CD1c-positive myeloid dendritic cell (primary cell): Measurements from ENCODE around the gene CST6.
"Not testable (repeated sequence)": the region's sequence is repeated elsewhere in the genome, so short reads cannot be mapped to it uniquely, and the experiment has no call there.

ENCODE experiments used
- DNase-seq: peaks from one replicate; pipeline ENCODE4 v3.0.0-alpha.2; 2016; ENCODE audit errors: extremely low spot score

The CST6 gene

DNA sequence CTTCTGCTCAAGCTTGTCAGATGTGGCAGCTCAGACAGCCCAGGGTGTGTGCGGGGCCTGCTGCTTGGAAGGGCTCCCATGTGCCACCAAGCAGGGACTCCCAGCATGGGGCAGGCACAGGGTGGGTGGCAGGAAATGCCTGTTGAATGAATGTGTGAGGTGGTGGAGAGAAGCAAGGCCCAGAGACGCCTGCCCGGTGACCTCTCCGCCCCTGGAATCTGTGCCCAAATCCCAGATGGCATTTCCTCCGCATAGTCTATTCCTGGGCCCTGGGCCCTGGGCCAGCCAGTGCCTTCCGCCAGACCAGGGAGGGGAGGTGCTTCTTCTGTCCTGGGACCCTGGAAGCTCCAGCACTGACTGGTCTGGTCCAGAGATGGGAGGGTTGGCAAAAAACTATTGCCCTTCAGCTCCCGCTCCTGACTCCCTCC is 3.7 kb downstream of the CST6 start:
- no peak for DNase-seq

DNA sequence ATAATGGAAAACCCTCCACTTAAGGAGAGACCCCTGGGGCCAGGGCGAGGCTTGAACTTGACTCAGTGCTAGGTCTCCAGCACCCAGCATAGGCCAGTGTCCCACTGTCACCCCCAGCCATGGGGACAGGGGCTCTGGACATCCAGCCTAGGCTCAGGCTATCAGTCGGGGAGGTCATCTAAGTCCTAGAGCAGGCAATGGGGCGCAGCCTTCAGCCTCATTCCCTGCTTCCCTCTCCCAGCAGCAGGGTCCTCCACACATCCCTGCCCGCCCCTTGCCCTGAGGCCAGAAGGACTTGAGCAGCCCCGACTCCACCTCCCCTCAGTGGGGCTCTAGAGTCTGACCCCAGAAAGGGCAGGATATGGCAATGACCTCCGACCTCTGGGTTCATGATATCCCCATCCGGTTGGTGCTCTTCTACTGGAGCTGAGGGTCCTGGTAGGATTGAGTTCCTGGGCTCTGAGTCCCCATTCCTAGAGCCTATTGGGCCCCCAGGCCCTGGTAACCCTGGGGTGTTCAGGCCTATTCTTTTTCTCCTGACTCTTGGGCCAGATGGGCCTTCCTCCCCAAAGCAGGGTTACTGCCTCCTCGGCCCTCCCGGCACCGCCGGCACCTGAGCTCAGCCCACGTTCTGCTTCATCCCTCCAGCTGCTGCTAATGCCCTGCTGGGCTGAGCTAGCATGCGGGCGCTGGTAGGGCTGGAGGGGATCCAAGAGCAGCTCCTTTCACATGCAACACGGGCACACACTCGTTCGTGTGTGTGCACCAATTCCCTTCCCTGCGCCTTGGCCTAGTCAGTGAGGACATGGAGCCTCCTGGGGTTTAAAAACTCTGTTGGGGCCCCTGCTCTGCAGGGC is 4.4 kb downstream of the CST6 start:
- no peak for DNase-seq

DNA sequence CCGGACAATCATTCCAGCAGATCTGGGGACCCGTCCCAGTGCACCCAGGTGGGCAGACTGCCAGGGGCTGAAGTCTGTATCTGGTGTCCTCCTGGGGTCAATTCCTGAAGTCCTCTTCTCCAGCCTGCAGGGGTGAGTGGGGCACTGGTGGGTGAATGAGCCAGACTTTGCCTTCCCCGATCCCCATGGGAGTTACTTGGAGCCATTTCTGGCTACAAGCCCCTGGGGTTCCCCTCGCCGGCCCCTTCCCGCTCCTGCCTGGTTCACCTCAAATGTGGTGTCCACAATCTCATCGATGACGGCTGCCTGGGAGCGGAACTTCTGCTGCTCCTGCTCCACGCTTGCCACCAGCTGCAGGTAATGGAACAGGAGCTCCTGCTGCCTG is 5.0 kb downstream of the CST6 start:
- no peak for DNase-seq

DNA sequence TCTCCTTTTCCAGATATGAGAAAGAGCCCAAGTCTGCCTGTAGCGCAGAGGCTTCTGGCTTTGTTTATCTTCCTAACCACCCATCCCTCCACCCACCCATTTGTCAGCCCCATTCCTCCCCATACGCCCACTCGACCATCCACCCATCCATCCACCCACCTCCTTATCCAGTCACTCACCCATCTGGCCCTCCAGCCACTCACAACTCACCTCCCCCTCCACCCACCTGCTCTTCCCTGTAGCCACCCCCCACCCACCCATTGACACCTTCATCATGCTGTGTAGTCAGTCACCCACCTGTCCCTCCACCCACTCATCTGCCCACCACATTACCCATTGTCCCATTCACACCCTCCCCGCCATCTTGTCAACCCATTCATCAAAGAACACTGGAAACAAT is 5.5 kb downstream of the CST6 start:
- no peak for DNase-seq

DNA sequence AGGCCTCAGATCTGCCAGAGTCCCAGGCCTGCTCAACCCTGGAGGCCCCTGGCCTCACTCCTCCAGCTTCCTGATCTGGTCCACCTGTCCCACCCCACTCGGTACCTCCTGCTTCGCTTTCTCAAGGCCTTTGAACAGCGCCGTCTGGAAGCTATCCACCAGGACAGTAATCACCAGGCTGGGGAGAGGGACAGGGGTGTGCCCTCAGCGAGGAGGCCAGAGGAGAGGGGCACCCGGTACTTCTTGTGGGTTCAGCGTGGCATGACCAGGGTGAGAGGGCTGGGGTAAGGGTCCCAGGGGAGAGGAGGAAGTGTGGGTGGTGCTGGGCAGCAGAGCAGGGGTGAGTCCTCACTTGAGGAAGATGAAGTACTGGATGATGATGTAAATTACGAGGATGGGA is 8.4 kb downstream of the CST6 start:
- no peak for DNase-seq

DNA sequence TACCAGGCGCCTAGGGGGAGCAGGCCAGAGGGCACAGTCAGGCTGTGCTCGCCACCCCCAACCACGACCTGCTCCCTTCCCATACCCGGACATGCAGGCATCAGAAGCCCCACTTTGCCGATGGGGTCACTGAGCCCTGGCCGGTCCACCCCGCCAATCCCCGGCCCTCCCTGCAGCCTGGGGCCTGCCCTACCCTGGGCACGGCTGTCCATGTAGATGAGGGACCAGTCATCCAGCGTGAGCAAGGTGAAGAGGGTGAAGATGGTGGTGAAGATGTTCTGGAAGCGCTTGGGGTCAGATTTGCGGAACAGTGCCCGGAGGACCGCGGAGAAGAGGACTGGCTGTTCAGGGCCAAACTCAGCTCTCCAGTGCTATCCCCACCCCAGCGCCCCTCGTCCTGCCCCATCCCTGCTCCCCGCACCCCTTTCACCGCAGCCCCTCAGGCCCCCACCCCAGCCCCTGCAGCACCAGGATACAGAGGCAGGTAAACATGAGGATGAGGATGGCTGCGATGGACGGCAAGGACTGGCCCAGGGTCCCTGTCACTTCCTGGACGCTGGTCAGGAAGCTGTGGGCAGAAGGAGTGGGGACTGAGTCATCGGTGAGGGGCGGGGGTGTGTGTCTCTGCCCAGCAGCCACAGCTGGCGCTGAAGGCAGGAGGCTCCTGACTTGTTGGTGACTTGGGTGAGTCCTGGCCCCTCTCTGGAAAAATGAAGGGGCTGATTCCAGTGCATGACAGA is 9.0 kb downstream of the CST6 start:
- DNase-seq: peak; percentile 78

DNA sequence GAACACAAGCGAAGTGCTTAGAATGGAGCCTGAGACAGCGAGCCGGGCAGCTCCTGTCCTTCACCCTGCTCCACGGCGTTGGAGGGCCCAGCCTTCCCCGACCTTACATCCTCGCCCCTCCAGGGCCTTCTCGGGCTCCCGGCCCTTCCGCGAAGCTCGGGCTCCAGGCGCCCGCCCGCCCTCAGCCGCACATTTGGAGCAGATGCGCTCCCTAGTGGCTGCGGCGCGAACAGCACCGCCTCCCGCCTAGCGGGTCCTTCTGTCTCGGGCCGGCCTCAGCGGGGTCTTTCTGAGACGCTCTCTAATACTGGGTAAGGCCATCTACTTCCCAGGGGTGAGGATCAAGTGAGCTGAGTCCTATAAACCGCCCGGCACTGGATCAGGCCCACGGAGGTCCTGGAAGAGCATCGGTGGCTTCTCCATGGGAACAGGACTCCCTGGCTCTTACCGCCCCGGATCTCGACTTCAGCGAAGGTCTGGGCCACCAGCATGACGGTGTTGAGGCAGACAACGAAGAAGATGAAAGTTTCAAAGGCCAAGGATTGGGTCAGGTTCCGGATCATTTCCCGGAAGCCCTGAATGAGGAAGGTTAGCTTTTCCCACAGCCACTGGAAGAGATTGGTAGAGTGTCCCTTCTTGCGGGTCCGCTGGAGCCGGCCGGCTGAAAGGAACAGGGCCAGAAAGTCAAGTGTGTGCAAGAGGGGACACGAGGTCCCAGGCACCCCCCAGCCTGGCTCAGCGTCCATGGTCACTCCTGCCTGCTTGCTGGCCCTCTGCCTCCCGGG is 10.8 kb downstream of the CST6 start:
- DNase-seq: peak; percentile 84

DNA sequence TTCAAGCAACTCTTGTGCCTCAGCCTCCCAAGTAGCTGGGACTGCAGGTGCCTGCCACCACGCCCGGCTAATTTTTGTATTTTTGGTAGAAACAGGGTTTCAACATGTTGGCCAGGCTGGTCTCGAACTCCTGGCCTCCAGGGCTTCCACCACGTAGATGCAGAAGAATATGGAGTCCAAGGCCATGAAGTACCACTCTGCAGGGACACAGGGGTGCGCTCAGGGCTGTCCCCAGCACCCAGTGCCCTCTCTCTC is 11.3 kb downstream of the CST6 start:
- DNase-seq: not testable (repeated sequence)

DNA sequence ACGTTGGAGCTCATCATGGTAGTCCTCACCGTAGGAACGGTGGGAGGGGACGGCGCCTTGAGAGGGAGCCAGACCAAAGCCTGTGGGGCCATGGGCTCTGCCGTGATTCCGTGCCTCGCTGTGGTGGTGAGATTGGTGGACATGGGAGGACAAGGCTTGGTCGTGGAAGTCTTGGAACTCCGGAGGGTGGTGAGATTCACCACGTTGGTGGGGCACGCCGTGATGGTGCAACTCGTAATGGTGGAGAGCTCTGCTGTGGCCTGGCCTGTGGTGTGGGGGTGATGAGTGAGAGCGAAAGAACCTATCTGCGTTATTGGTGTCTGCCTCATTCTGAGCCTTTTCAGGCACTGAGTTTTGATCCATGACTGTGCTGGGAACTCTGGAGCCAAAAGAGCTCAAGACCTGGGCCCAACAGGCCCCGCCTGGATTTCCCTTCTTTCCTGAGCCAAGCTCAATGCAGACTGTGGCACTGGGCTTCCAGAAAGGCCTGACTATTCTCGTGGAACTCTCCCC is 14.3 kb downstream of the CST6 start, which contains the start of gene CATSPER1:
Gene CATSPER1, minus strand, starts transcription at position 463 of the 513 bp plus-strand sequence. Its CDS starts 100 bp downstream, at position 363.
- no peak for DNase-seq

DNA sequence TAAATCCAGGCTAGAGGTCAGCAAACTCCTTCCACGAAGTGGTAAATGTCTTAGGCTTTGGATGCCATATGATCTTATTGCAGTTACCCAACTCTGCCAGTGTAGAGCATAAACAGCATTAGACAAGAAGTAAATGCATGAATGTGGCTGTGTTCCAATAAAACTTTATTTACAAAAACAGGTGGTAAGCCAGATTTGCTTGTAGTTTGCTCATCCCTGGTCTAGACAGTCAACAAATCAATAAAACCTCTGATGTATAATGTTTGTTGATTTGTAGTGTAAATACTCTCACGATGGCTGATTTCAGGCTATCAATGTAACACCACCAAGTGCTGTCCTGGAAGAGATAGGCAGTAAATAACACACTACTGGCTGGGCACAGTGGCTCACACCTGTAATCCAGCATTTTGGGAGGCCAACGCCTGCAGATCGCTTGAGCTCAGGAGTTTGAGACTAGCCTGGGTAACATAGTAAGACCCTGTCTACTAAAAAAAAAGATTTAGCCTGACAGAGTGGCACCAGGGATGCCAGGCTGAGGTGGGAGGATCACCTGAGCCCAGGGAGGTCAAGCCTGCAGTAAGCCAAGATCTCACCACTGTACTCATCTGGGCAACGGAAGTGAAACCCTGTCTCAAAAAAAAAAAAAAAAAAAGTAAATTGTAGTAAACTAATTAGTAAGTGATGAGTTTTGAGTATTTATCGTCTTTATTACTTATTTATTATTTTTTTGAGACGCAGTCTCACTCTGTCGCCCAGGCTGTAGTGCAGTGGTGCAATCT is 21.3 kb downstream of the CST6 start:
- no peak for DNase-seq

DNA sequence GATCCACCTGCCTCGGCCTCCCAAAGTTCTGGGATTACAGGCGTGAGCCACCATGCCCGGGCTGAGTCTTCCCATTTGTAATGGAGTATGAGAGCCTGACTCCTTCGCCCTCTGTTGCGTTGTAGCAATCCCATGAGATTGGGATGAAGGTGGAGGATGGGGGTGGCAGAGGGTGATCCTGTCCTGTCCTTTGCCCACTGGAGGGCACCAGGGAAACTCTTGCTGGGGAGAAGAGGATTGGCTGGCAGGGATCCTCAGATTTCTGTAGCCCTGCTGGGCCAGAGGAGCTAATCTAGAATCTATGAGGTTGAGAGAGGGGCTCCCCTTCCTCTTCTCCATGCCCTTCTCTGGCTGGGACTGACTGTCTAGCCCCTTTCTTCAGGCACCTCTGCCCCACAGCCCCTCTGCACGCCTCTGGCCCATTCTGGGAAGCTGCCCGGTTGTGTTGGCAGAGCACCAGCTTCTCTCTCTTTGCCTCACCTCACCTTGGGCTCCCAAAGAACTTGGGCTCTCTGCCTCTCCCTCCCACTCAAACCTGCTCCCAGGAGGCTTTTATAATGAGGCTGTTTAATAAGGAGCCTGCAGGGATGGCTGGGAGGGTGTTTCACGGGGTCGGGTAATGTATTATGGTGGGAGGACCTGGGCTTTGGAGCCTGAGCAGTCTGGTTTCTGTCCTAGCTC is 24.0 kb downstream of the CST6 start:
- no peak for DNase-seq

DNA sequence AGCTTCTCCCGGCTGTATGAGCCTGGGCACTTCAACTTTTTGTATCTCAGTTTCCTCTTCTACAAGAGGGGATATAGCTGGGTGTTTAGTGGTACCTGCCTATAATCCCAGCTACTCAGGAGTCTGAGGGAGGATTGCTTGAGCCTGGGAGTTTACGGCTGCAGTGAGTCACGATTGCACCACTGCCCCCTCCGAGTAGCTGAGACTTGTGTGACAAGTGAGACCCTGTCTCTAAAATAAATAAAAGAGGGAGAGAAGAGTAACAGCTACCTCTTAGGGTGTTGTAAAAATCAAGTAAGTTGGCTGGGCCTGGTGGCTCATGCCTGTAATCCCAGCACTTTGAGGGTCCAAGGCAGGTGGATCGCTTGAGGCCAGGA is 24.5 kb downstream of the CST6 start:
- no peak for DNase-seq

DNA sequence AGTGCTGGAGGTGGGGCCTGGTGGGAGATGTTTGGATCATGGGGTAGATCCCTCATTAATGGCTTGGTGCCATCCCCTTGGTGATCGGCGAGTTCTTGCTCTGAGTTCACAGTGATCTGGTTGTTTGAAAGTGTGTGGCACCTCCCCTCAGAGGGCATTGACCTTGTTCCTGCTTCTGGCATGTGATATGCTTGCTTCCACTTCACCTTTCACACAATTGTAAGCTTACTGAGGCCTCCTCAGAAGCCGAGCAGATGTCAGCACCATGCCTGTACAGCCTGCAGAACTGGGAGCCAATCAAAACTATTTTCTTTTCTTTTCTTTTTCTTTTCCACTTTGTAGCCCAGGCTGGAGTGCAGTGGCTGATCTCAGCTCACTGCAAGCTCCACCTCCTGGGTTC is 25.5 kb downstream of the CST6 start:
- DNase-seq: no peak

DNA sequence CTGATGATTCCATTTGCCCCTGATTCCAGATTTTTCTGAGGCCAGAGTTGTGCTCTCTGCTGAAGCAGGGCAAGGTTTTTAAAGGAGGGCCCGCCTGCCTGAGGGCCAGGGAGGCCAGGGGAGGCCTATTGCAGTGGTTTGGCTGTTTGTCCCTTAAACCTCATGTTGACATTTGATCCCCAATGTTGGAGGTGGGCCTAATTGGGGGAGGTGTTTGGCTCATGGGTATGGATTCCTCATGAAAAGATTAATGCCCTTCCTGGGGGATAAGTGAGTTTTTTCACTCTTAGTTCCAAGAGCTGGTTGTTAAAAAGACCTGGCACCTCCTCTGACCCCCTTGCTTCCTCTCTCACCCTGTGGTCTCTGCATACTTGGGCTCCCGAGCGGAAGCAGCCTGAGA is 28.0 kb downstream of the CST6 start:
- no peak for DNase-seq

DNA sequence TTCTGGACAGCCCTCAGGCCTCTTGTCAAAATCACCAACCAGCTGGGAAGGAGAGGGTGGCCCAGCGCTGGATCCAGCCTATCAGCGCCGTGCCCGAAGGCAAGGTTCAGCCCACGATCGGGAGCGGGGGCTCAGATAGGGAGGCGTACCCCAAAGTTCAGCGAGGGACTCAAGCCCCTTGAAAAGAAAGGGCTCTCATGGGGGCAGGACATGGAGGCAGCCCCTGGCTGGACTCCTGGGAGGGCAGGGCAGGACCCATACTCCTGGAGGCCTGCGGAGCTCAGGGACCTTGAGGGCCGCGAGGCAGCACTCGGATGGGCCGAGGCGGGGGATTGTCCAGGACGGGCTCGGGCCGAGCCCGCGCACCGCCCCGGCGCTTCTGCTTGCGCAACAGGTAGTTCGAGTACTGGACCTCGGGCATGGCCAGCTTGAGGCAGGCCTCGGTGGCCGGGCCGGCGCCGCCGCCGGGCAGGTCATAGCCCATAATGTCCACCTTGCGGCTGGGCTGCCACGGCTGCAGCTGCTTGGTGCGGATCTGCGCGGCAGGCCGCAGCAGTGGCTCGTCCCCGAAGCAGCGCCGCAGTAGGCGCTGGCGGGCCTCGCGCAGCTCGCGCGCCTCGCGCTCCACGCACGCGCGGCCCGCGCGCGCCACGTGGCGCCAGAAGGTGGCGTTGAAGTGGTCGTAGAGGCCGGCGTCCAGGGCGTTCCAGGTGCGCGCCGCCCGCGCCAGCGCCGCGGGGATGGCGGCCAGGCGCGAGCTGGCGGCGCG is 30.6 kb downstream of the CST6 start:
- DNase-seq: no peak

DNA sequence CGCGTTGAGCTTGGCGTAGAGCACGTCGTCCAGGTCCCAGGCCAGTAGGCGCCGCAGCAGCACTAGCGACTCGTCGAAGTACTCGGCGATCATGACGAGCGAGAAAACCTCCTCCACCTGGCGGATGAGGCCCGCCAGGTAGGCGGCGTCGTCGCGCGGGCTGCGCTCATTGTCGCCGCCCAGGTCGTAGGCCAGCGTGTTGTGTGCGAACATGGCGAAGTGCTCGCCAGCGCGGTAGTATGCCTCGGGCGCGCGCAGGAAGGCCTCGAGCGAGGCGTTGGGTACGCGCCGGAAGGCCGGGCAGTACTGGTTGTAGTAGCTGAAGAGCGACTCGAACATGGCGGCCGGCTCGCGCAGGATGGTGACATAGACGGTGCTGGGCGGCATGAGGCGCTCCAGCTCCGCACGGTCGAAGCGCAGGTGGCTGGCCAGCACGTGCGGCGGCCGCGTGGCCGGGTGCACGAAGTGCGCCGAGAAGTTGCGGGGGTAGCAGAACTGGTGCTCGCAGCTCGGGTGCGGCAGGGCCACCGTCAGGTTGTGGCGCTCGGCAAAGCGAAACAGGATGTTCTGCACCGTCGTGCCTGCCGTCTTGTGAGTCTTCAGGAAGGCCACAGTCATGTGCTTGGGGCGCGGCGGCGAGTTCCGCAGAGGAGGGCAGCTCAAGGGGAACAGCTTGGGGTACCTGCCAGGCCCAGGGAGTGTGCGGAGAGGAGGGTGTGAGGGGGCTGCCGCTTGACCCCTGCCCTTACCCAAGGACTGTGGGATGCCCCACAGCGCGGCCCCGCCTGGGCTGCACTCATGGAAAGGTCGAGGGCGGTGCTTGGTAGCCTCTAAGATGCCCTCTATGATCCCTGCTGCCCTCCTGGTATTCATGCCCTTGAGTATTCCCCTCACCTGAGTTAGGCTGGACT is 31.4 kb downstream of the CST6 start:
- DNase-seq: no peak

DNA sequence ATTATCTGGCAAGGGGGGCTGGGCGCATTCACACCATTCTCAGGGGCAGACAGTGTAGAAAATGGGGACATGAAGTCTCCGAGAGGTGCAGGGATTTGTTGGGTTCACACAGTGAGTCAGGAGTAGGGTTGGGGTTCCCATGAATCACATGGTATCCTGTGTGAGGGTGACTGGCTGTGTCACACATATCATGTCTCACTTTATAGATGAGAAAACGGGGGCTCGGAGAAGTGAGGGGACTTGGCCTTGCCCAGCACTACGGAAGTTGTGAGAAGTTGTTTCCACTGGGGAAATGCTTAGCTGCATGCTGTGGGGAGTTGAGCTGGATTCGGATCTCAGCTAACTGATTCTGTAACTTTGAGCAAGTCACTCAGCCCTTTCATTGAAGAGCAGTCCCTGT is 32.9 kb downstream of the CST6 start:
- DNase-seq: peak; percentile 23

DNA sequence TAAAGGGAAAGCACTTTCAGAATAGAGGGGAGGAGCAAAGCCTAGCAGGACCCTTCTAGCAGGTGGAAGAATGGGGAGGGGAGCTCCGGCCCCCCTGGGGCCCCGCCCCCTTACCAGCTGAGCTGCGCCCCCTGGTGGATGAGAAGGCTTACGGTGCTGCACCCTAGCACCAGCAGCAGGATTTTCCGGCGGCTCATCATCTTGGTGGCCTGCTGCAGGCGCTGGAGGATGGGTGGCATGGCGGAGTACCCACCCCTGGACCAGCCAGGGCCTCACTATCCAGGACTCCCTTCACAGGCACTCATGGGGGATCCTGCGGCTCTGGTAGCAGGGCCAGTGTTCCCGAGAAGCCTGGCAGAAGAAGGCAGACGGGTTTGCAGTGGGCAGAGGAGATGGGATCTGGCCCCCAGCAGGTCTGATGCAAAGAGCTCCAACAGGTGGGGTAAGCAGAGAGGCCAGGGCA is 33.4 kb downstream of the CST6 start:
- DNase-seq: peak; percentile 88

DNA sequence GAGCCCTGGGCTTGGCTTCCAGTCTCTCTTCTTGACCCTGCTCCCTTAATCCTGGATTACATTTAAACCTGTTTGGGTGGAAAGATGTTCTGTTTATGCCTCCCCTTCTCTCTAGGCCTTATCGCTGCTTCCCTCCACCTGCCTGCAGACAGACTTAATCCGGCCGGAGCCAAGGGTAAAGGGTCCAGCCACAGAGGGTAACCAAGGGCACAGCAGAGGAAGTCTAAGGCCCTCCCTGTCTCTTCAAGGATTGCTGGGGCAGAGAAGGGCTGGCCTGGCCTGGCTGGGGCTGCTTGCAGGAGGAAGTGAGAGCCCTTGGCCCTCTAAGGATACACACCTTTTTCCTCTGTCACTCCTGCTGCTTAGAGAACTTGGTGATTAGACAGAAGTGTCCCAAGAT is 35.1 kb downstream of the CST6 start:
- DNase-seq: no peak
